Astrocyte (in vitro differentiated cells and primary cell): ENCODE results near the gene ANTXR1. TPM values are rescaled to one million over a fixed set of nuclear protein-coding genes. Genes with fewer than 3 reads are reported as not detected.
"Not testable (repeated sequence)": the region's sequence is repeated elsewhere in the genome, so short reads cannot be mapped to it uniquely, and the experiment has no call there.

Source experiments
- DNase-seq: peaks from one replicate; pipeline ENCODE4 v3.0.0-alpha.2; 2010; ENCODE audit warnings: low read depth
- FAIRE-seq: peaks from 2 replicates; lab custom pipeline; 2011; peaks lifted over from hg19 to GRCh38; lab: Jason Lieb, UNC
- H2AFZ ChIP-seq: 2 replicates; pipeline ENCODE4 v1.6.0; 2012; ENCODE audit warnings: low read depth, low read length, inconsistent platforms
- H3K27ac ChIP-seq: 2 replicates; pipeline ENCODE4 v1.5.1; 2011; ENCODE audit warnings: low read depth, low read length, inconsistent platforms
- H3K27me3 ChIP-seq: 2 replicates; pipeline ENCODE4 v1.6.0; 2011; ENCODE audit warnings: low read length, inconsistent platforms; ENCODE audit not compliant: insufficient read depth
- H3K36me3 ChIP-seq: 2 replicates; pipeline ENCODE4 v1.5.1; 2011; ENCODE audit warnings: low read length, inconsistent platforms; ENCODE audit not compliant: insufficient read depth
- H3K4me1 ChIP-seq: 2 replicates; pipeline ENCODE4 v1.5.1; 2011; ENCODE audit warnings: low read length, inconsistent platforms; ENCODE audit not compliant: insufficient read depth
- H3K4me2 ChIP-seq: 2 replicates; pipeline ENCODE4 v1.6.0; 2012; ENCODE audit warnings: low read length, inconsistent platforms
- H3K4me3 ChIP-seq: 2 replicates; pipeline ENCODE4 v1.5.1; 2011; ENCODE audit warnings: low read depth, mild to moderate bottlenecking, low read length, inconsistent platforms; ENCODE audit not compliant: insufficient read depth
- H3K79me2 ChIP-seq: 2 replicates; pipeline ENCODE4 v1.6.0; 2012; ENCODE audit warnings: mild to moderate bottlenecking, low read length, inconsistent platforms; ENCODE audit not compliant: insufficient read depth
- H3K9ac ChIP-seq: 2 replicates; pipeline ENCODE4 v1.6.0; 2012; ENCODE audit warnings: mild to moderate bottlenecking, low read length, inconsistent platforms
- H3K9me3 ChIP-seq: 2 replicates; pipeline ENCODE4 v1.5.1; 2012; ENCODE audit warnings: low read depth, mild to moderate bottlenecking, low read length, inconsistent platforms; ENCODE audit not compliant: insufficient read depth
- H4K20me1 ChIP-seq: 2 replicates; pipeline ENCODE4 v1.6.0; 2012; ENCODE audit warnings: low read length, inconsistent platforms; ENCODE audit not compliant: insufficient read depth
- H3K27ac Mint-ChIP-seq: one replicate; pipeline ENCODE4 v1.8.0; 2021; ENCODE audit warnings: mild to moderate bottlenecking, mixed read lengths; ENCODE audit not compliant: unreplicated experiment
- H3K27me3 Mint-ChIP-seq: one replicate; pipeline ENCODE4 v1.8.0; 2021; ENCODE audit warnings: low read depth, mixed read lengths; ENCODE audit not compliant: unreplicated experiment
- H3K36me3 Mint-ChIP-seq: one replicate; pipeline ENCODE4 v1.8.0; 2021; ENCODE audit warnings: low read depth, mixed read lengths; ENCODE audit not compliant: unreplicated experiment
- H3K4me1 Mint-ChIP-seq: one replicate; pipeline ENCODE4 v1.8.0; 2021; ENCODE audit warnings: low read depth, mixed read lengths; ENCODE audit not compliant: unreplicated experiment
- H3K4me3 Mint-ChIP-seq: one replicate; pipeline ENCODE4 v1.8.0; 2021; ENCODE audit warnings: mild to moderate bottlenecking, moderate library complexity, mixed read lengths; ENCODE audit not compliant: unreplicated experiment
- H3K9me3 Mint-ChIP-seq: one replicate; pipeline ENCODE4 v1.8.0; 2021; ENCODE audit warnings: mild to moderate bottlenecking, mixed read lengths; ENCODE audit not compliant: unreplicated experiment
- CTCF ChIP-seq: IDR thresholded peaks from 2 replicates; pipeline ENCODE4 v1.5.1; 2011; ENCODE audit warnings: low read depth, mild to moderate bottlenecking, inconsistent platforms, low read length, moderate library complexity; ENCODE audit not compliant: insufficient read depth
- EZH2 ChIP-seq: IDR thresholded peaks from 2 replicates; pipeline ENCODE4 v1.6.1; 2012; ENCODE audit warnings: mild to moderate bottlenecking, low read length, inconsistent platforms; ENCODE audit not compliant: insufficient read depth
- total RNA-seq: library from RNA; stranded (reverse); gene quantifications from 2 replicates; pipeline ENCODE4 v1.2.1, GENCODE V29; 2021

ANTXR1 gene
- total RNA-seq, 1 donor from 2014 or later: 67.8 TPM

- H3K4me1 ChIP-seq: no peaks in the 10 kb centered on the region
- H3K27ac Mint-ChIP-seq: no peak overlapping the region
- peaks cover 2% of the 10 kb centered on the region for H3K4me1 Mint-ChIP-seq
- peaks cover 4% of the 10 kb centered on the region for H3K9me3 Mint-ChIP-seq
- H2AFZ ChIP-seq: no peak overlapping the region
- H3K27ac ChIP-seq: no peak overlapping the region
- no peaks in the 10 kb centered on the region for H3K27me3 ChIP-seq
- no peaks in the 10 kb centered on the region for H3K36me3 Mint-ChIP-seq
- no peak for FAIRE-seq
- TF ChIP-seq EZH2: no peak
- no peak for TF ChIP-seq CTCF
- no peak overlapping the region for H3K4me2 ChIP-seq
- H3K36me3 ChIP-seq: no peaks in the 10 kb centered on the region
- no peaks in the 10 kb centered on the region for H4K20me1 ChIP-seq
- no peaks in the 10 kb centered on the region for H3K9me3 ChIP-seq
- no peak overlapping the region for H3K4me3 Mint-ChIP-seq
- no peaks in the 10 kb centered on the region for H3K27me3 Mint-ChIP-seq
- no peaks in the 10 kb centered on the region for H3K79me2 ChIP-seq
- H3K9ac ChIP-seq: no peak overlapping the region
- H3K4me3 ChIP-seq: no peak overlapping the region
- DNase-seq: no peak
Measured at GRCh38 chr2:69231612-69232277, 218.8 kb downstream of the ANTXR1 start.

GRCh38 chr2:69235835-69236234 lies 222.9 kb downstream of the ANTXR1 start:
- H3K4me1 Mint-ChIP-seq, H3K79me2 ChIP-seq, H3K4me1 ChIP-seq, FAIRE-seq, DNase-seq, H3K27me3 ChIP-seq, H3K36me3 ChIP-seq, H4K20me1 ChIP-seq, H3K9me3 Mint-ChIP-seq, H3K27me3 Mint-ChIP-seq, H3K4me3 ChIP-seq, H3K9ac ChIP-seq, H3K36me3 Mint-ChIP-seq, H3K27ac ChIP-seq, H3K4me2 ChIP-seq, H2AFZ ChIP-seq, H3K9me3 ChIP-seq, H3K4me3 Mint-ChIP-seq, H3K27ac Mint-ChIP-seq: not testable (repeated sequence)

GRCh38 chr2:69237070-69237670 lies 224.2 kb downstream of the ANTXR1 start:
- Histone ChIP-seq H2AFZ (no peak overlapping the region), H3K79me2 (no peaks in the 10 kb centered on the region), H3K9ac (no peak overlapping the region), H3K27me3 (no peaks in the 10 kb centered on the region), H3K4me1 (no peaks in the 10 kb centered on the region), H3K9me3 (no peaks in the 10 kb centered on the region), H3K27ac (no peak overlapping the region), H3K36me3 (no peaks in the 10 kb centered on the region), H3K4me3 (no peak overlapping the region), H4K20me1 (no peaks in the 10 kb centered on the region), H3K4me2 (no peak overlapping the region)
- no peak overlapping the region for H3K4me3 Mint-ChIP-seq
- DNase-seq: no peak
- no peaks in the 10 kb centered on the region for H3K27me3 Mint-ChIP-seq
- no peak for FAIRE-seq
- H3K36me3 Mint-ChIP-seq: peaks cover 5% of the 10 kb centered on the region
- H3K9me3 Mint-ChIP-seq: no peaks in the 10 kb centered on the region
- H3K27ac Mint-ChIP-seq: no peak overlapping the region
- no peak for TF ChIP-seq CTCF
- no peak for TF ChIP-seq EZH2
- H3K4me1 Mint-ChIP-seq: peaks cover 4% of the 10 kb centered on the region
